IPS-18c (cell line): ENCODE results near the gene CDH4.

ENCODE experiments used
- H3K4me3 ChIP-seq: 2 replicates; pipeline ENCODE4 v1.7.0; 2013; ENCODE audit warnings: low read depth, mild to moderate bottlenecking, low read length, moderate library complexity; ENCODE audit not compliant: insufficient read depth
- H3K9me3 ChIP-seq: one replicate; pipeline ENCODE4 v1.6.1; 2013; ENCODE audit warnings: mild to moderate bottlenecking, low read length, moderate library complexity; ENCODE audit not compliant: control insufficient read depth, insufficient read depth

Gene CDH4

DNA sequence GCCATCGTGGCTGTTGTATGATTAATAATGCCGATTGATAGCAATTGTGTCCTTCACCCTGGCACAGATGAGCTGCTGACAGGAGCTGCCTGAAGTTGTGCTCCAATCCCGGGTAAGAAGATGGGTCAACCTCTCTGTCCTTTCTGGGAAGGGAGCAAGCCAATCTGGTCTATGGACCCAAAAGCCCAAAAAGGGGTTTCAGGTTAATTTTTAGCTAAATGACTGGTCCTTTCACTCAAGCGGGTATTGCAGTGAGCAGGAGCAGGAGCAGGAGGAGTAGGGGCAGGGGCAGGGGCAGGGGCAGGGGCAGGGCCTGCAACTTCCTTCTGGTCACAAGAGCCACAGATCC is 648.9 kb downstream of the CDH4 start:
- Histone ChIP-seq H3K9me3 (no peaks in the 10 kb centered on the region), H3K4me3 (no peak overlapping the region)

DNA sequence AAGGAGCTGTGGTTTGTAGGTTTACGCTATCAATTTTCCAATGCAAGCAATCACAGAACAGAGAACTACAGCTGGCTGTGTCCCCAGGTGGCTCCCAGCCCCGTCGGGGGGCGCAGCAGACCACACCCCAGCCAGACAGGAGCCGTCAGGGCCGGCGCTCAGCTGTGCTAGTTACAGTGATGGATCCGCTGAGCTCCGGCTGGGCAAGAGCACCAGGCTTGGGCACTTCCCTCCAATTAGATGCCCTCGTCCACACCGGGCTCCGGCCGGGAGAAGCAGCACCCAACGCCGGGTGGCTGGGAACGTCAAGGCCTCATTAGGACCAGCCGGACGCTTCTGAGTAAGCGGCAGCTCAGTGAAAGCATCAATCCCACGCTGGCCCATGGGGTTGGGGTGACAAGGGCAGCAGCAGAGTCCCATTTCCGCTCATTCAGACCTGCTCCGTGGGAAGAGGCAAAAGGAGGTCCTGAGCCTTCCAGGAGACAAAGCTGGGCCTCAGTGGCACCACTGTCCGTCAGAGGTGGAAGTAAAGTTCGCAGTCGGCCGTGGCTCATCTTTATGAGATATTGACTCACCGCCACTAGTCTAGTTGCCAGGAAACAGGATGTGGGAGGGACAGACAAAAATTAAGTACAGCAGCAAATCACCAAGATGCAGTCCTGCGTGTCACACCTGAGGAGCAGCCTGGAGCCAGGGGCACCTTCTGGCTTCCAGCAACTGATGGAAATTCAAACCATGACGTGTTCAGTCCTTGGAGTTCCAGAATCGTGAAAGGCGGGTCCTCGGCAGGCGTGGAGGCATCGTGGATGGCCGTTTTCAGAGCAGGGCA is 649.5 kb downstream of the CDH4 start:
- Histone ChIP-seq H3K4me3 (no peak overlapping the region), H3K9me3 (no peaks in the 10 kb centered on the region)

- Histone ChIP-seq H3K9me3 (no peaks in the 10 kb centered on the region), H3K4me3 (no peak overlapping the region)
Measured at GRCh38 chr20:61902221-61902869, 650.3 kb downstream of the CDH4 start.

DNA sequence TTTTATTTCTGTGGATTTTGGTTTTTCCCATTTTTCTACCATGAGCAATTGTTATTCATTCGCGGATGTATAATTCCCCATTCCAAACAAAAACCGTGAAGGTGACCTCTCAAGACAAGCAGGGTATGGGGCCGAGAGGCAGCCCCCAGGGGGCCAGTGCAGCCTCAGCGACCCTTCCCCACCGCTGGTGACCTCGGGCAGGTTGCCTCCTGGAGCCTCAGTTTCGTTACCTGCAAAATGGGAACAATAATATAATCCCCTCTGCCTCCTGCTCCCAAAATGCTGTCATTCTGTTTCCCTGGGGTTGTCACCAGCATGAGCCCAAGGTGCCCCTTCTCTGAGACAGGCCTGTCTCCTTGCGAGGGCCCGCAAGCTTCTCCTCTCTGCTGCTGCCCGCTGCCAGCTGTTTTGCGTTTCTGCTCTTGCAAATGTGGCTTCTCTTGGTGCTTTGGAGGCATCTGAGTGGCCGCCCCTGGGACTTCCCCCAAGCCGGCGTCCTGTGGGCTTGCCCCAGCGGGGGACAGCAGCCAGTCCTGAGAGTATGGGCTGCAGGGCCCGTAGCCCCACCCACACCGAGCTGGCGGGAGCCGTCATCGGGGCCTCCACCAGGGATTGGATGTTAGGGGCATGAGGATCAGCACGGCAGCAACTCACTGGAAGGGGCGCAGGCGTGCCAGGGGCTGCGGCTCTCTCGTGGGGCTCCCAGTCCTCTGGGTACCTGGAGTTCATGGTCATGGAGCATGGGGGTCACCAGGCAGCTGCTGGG is 651.7 kb downstream of the CDH4 start:
- Histone ChIP-seq H3K9me3 (no peaks in the 10 kb centered on the region), H3K4me3 (no peak overlapping the region)

- no peaks in the 10 kb centered on the region for H3K9me3 ChIP-seq
- H3K4me3 ChIP-seq = no peak overlapping the region
Measured at GRCh38 chr20:61904456-61904855, 652.4 kb downstream of the CDH4 start.

DNA sequence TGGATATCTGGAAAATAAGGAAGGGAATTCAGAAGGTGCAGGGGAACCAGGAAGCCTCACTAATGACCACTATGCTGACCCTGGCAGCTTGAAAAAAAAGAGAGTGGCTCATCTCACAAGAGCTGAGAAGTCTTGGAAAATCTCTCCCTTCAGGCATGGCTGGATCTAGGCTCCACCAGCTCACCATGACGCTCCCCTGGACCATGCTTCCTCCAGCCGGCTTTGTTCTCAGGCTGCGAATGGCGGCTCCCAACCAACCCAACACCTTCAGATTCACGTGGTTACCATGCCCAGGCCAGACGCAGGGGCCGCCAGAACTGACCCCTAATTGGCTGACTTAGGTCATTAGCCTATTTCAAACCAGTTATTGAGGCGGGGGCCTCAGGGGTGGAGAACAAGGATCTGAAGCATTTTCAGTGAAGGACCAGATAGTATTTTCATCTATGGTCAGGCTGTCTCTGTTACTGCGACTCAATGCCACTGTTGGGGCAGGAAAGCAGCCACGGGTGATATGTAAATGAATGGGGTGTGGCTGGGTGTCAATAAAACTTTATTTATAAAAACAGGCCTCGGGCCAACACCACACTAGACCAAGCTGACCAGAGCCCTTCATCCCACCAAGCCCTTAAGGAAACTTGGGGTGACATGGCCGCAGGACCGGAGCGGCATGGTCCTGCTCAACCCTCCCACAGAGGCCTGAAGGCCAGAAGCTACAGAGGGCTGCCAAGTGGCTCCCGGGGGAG is 653.9 kb downstream of the CDH4 start:
- Histone ChIP-seq H3K9me3 (no peaks in the 10 kb centered on the region), H3K4me3 (no peak overlapping the region)

GRCh38 chr20:61907081-61907891 is 655.2 kb downstream of the CDH4 start:
- H3K4me3 ChIP-seq = no peak overlapping the region

GRCh38 chr20:61908057-61909026 is 656.3 kb downstream of the CDH4 start:
- no peak overlapping the region for H3K4me3 ChIP-seq
- H3K9me3 ChIP-seq = no peaks in the 10 kb centered on the region

More at GRCh38 chr20:61907081-61907891, 655.2 kb downstream of the CDH4 start:
- H3K9me3 ChIP-seq = no peaks in the 10 kb centered on the region

GRCh38 chr20:61909028-61909427 is 657.0 kb downstream of the CDH4 start:
- no peak overlapping the region for H3K4me3 ChIP-seq
- no peaks in the 10 kb centered on the region for H3K9me3 ChIP-seq

DNA sequence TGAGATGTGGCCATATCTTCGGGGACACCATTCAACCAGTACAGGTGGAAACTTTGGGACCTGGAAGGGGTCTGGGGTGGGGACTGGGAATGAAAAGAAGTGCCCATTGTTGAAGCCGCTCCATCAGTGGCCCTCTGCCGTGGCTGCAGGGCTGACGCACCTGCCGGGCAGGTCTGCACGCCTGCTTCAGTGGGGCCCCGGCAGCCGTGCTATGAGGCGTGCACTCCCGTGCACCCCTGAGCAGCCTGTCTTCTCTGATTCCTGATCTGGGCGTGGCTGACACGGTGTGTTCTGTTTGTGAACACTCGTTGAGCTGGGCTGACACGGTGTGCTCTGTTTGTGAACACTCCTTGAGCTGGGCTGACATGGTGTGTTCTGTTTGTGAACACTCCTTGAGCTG is 657.8 kb downstream of the CDH4 start:
- Histone ChIP-seq H3K4me3 (no peak overlapping the region), H3K9me3 (no peaks in the 10 kb centered on the region)

- no peak overlapping the region for H3K4me3 ChIP-seq
- H3K9me3 ChIP-seq = no peaks in the 10 kb centered on the region
Measured at GRCh38 chr20:61911824-61912223, 659.8 kb downstream of the CDH4 start.

GRCh38 chr20:61912665-61913422 is 660.8 kb downstream of the CDH4 start:
- Histone ChIP-seq H3K4me3 (no peak overlapping the region), H3K9me3 (no peaks in the 10 kb centered on the region)

- no peaks in the 10 kb centered on the region for H3K9me3 ChIP-seq
- no peak overlapping the region for H3K4me3 ChIP-seq
Measured at GRCh38 chr20:61913423-61914225, 661.6 kb downstream of the CDH4 start.

GRCh38 chr20:61915101-61915500 is 663.0 kb downstream of the CDH4 start:
- no peak overlapping the region for H3K4me3 ChIP-seq

More at GRCh38 chr20:61915101-61915500, 663.0 kb downstream of the CDH4 start:
- no peaks in the 10 kb centered on the region for H3K9me3 ChIP-seq
